GM13977 (cell line): ENCODE data around the gene POLR2E.

Experiments
- DNase-seq: peaks from one replicate; pipeline ENCODE4 v3.0.0; 2012; ENCODE audit warnings: low spot score
- in situ Hi-C: fragments of 300-500 bp; cut with MboI; formaldehyde crosslinking; loops from one replicate; pipeline ENCODE4 v1.12.0; 2022; ENCODE audit warnings: low sequenced_read_pairs, low pct_unique_long_range_greater_than_20kb, mixed read lengths, inconsistent platforms; ENCODE audit not compliant: unreplicated experiment
- TF ChIP-seq, protein P1 (sequence below): IDR thresholded peaks from 2 replicates; pipeline ENCODE4 v1.5.1; 2012; ENCODE audit warnings: mild to moderate bottlenecking, control low read depth; ENCODE audit not compliant: insufficient read depth; ENCODE audit errors: extremely low read depth, missing control alignments

The POLR2E gene

GRCh38 chr19:1070931-1071791, 24.0 kb downstream of the POLR2E start:
- in situ Hi-C loops: no loop called here
- TF ChIP-seq, protein P1, sequence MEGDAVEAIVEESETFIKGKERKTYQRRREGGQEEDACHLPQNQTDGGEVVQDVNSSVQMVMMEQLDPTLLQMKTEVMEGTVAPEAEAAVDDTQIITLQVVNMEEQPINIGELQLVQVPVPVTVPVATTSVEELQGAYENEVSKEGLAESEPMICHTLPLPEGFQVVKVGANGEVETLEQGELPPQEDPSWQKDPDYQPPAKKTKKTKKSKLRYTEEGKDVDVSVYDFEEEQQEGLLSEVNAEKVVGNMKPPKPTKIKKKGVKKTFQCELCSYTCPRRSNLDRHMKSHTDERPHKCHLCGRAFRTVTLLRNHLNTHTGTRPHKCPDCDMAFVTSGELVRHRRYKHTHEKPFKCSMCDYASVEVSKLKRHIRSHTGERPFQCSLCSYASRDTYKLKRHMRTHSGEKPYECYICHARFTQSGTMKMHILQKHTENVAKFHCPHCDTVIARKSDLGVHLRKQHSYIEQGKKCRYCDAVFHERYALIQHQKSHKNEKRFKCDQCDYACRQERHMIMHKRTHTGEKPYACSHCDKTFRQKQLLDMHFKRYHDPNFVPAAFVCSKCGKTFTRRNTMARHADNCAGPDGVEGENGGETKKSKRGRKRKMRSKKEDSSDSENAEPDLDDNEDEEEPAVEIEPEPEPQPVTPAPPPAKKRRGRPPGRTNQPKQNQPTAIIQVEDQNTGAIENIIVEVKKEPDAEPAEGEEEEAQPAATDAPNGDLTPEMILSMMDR: no peak
- DNase-seq: no peak

DNA sequence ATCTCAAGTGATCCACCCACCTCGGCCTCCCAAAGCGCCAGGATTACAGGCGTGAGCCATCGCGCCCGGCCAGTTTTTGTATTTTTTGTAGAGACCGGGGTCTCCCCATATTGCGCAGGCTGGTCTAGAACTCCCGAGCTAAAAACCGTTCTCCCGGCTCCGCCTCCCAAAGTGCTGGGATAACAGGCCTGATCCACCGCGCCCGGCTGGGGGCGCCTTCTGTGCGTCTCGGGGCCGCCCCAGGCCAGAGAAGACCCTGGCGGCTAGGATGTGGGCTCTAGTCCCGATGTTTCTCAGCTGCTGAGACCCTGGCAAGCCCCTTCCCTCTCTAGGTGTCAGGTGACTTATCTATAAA, 24.6 kb downstream of the POLR2E start:
- DNase-seq: no peak
- in situ Hi-C loops: no loop called here
- TF ChIP-seq, protein P1: no peak

GRCh38 chr19:1069009-1069779, 26.0 kb downstream of the POLR2E start:
- TF ChIP-seq, protein P1: no peak
- in situ Hi-C loops: no loop called here
- peak; percentile 61 for DNase-seq

GRCh38 chr19:1068009-1069001, 26.9 kb downstream of the POLR2E start:
- TF ChIP-seq, protein P1: no peak
- DNase-seq: peak; percentile 73
- in situ Hi-C loops: no loop called here

- in situ Hi-C loops: no loop called here
- peak; percentile 55 for DNase-seq
- TF ChIP-seq, protein P1: no peak
These were observed 27.7 kb downstream of the POLR2E start for GRCh38 chr19:1067341-1067957.
